Epithelial cell of proximal tubule (primary cell): ENCODE results near the gene ANKFY1. TPM values are rescaled to one million over a fixed set of nuclear protein-coding genes. Genes with fewer than 3 reads are reported as not detected.

Experiments used
- DNase-seq: peaks from one replicate; pipeline ENCODE4 v3.0.0-alpha.2; 2011; ENCODE audit warnings: low read depth
- H3K4me3 ChIP-seq: 2 replicates; pipeline ENCODE4 v1.5.1; 2011; ENCODE audit warnings: low read depth, mild to moderate bottlenecking, low read length
- CTCF ChIP-seq: conservative IDR thresholded peaks from 2 replicates; pipeline ENCODE4 v1.5.1; 2012; ENCODE audit warnings: low read depth, mild to moderate bottlenecking, low read length
- total RNA-seq: library from RNA; depleted of rRNA; stranded (reverse); fragments of >200 nt; gene quantifications from 2 replicates; pipeline ENCODE4 v1.2.3, GENCODE V29; 2015

The ANKFY1 gene
- total RNA-seq, 1 donor from 2014 or later, result 15.0 TPM

DNA sequence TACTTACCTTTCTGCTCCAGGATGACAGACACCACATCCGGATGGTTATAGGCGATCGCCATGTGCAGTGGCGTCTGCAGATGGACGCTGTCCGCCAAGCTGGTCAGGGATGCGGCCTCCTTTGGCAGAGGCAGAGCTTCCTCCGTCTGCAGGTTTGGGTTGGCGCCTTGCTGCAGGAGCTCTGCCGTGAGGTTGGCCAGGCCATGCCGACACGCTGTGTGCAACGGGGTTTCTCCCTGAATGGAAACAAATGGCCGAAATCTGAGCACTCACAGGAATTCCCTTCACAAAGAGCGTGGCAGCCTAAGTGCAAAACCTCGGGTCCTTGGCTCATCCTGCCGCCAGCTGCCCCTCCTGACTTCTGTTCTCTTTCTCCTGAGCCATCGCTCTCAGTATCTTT, 79.0 kb downstream of the ANKFY1 start:
- no peak for TF ChIP-seq CTCF
- no peak overlapping the region for H3K4me3 ChIP-seq
- DNase-seq, result no peak

DNA sequence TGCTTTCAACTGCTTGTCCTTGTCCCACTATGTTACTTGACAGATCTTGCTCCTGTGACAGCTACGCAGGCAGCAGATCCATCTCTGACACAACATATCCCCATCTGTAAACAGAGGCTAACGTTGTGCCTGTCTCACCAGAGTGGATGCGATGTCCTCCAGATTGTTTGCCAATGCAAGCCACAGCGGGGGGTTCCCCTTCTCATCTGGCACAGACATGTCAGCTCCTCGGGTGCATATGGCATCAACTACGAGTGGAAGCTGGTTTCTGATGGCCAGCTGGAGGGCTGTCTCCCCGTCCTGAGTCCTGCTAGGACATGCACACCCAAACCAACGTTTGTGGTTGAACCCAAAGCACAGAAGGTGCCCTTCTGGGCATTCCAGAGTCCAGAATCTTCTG, 81.7 kb downstream of the ANKFY1 start:
- no peak overlapping the region for H3K4me3 ChIP-seq
- no peak for DNase-seq
- TF ChIP-seq CTCF, result no peak

- no peak for DNase-seq
- no peak for TF ChIP-seq CTCF
- H3K4me3 ChIP-seq, result no peak overlapping the region
Observed at GRCh38 chr17:4180791-4181190, 83.0 kb downstream of the ANKFY1 start.

- no peak for TF ChIP-seq CTCF
- DNase-seq, result no peak
- H3K4me3 ChIP-seq, result no peak overlapping the region
Observed at GRCh38 chr17:4179071-4179470, 84.7 kb downstream of the ANKFY1 start.

DNA sequence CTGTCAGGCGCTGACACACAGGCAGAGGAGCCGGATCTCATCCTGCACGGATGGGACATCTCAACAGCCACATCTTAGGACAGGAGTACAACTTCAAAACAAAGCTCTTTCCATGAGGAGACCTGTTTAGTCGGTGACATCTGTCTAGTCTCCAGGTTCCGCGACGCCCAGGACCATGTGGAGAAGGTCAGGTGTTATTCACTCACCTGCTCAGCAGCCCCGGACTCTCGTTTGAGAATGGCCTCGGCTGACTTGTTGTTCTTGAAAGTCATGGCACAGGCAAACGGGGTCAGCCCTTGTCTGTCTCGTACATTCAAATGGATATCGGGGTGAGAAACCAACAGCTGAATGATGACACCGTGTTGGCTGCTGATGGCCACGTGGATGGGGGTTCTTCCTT, 85.1 kb downstream of the ANKFY1 start:
- H3K4me3 ChIP-seq, result no peak overlapping the region
- no peak for TF ChIP-seq CTCF
- DNase-seq, result no peak

GRCh38 chr17:4177806-4178205, 86.0 kb downstream of the ANKFY1 start:
- no peak for DNase-seq
- no peak for TF ChIP-seq CTCF
- no peak overlapping the region for H3K4me3 ChIP-seq

DNA sequence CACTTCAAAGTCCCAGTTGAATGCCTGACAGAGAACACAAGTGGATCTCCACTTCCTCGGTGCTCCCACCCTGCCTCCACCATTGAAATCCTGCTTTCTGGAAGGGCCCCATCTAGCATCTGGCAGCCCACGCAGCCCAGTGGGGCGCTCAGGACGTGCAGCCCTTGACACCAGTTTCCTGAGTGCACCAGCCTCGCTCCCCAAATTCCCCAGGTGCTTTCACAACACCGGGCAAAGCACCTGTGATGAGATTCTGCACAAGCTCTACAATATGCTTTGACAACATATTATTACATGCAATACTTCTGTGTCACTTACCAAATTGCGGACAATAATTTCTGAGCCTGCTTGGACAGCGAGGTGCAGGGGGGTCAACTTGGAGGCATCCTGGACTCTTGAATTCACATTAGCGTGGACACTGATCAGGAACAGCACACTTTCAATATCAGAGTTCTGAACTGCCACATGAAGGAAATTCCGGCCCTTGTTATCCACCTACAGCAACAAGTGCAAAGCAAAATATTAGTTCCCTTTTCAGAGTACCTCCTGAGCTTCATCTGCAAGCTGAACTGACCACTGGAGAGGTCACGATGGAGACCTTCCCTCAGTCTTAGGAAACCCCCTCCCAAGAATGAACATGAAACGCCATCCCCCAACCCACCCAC, 86.8 kb downstream of the ANKFY1 start:
- no peak for DNase-seq
- H3K4me3 ChIP-seq, result no peak overlapping the region
- TF ChIP-seq CTCF, result no peak
